Measurements from ENCODE around the gene ANKRD18A.

ANKRD18A gene

DNA sequence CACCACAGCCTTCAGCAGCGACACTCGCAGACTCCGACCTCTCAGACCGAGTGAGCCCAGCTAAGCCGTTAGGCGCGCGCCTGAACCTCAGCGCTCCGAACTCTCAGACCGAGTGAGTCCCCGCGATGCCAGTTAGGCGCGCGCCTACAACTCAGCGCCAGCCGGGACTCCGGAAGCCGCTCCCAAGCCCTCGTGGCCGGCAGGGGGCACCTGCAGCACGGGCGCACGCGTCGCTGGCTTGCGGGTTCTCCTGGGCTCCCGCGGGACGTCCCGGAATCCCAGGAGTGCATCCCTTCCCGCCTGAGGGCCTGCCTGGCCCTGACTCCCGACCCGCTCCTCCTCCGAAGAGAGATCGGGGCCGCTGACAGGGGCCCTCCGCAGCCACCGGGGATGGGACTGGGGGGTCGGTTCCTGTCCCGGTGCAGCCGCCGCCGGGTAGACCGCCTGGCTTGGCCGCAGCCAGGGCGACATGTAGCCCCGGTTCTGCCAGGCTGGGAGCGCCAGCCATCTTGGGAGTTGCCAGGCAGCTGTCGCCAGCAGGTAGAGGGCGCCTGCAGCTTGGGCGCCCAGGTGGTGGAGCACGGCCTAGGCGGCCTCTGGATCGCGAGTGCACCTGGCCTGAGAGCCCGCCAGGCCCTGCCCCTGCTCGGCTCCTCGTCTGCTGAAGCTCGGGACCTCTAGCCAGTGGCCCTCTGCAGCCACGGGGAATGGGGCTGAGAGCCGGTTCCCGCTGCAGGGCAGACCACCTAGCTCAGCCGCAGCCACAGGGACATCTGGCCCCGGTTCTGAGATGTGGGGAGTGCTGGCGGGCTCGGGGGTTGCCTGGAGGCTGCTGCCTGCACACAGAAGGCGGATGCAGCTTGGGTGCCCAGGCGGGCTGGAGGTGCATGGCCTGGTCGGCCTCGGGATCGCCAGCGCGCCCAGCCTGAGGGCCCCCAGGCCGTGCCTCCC is at the start of gene ANKRD18A:
TSS of gene ANKRD18A (minus strand) at position 114 of the 951 bp plus-strand sequence. CDS start 311 bp downstream, outside the sequence.
- peak; percentile 63 to 68 for DNase-seq

GRCh38 chr9:38668791-38669466 is 48.5 kb upstream of the ANKRD18A start:
- no peak for DNase-seq

DNA sequence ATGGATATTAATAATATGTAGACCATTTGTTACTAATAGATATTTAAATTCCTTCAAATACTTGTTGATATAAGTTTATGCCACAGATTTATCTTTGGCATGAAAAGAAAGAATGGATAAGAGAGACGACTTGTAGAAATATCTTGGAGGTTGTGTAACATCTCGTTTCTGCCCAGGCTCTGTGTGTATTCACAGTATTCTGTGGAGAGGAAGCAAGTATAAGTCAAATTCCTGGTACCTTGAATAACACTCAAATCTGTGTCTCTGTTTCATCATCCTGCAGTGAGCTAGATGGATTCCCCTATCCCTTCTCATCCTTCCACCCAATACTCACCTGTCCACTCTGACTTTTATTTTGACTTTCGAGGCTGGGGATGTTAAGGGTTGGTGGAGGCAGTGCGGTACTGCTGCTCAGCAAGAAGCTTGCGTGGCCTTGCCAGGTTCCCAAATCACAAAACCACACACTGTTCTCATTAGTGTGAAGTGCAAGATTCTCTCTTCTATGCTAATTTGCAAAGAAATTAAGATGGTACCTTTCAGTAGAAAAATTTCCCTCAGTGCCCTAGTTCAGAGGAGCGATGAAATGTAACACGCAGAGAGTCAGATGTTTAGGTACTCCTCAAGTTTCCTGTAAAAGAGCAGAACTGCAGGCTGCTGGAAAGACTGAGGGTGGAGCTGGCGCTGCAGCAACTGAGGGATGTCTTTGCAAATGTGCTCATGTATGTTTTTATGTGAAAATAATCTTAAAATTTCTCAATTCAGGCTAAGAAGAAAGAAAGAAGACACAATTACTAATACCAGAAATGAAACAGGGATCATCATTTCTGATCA is 42.6 kb upstream of the ANKRD18A start:
- no peak for DNase-seq

DNA sequence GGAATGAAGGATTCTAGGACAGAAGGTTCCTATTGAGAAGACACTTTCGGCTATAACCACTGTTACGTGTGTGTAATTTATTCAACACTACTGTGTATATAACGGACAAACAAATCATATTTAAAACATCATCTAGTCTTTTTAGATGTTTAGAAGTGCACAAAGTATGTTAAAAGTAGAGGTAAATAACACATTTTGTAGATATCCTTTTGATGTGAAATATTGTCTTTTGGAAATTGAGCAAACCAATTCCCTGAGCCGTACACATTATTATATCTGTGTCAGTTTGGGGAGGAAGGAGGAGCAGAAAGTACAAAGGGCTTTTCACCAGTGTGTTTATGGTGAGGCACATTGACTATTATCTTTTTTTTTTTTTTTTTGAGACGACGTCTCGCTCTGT is 39.1 kb upstream of the ANKRD18A start:
- DNase-seq: no peak

DNA sequence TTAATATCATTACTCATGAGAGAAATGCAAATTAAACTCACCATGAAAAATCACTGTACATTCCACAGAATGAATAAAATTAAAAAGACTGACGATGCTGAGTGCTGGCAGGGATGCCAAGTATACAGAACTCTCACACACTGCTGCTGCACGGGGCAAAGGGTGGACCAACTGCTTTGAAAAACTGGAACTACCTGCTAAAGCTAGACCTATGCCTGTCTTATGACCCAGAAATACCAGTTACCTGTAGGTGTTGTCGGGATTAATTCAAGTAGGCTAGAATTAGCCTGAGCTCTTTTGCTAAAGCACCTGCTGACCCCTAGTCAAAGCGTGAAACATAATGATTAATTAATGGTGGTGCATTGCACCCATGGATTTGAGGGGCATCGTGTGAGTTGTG is 36.5 kb upstream of the ANKRD18A start:
- no peak for DNase-seq

DNA sequence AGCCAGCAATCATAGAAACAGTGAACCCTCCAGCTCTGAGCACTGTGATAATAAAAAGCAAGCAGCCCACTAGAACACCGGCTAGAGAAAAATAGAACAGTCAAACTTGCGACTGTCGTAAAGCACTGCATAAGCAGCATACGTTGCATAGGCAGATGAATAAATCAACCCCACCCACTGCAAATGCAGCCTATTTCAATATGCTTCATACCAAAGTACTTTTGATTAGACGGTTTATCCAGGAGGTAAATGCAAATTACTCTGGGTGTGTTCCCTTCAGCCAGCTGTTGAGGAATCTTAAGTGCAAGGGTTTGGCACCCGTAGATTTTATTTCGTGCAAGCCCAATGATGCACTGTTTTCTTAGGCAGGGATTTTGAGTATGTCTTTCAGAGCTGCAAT is 32.1 kb upstream of the ANKRD18A start:
- DNase-seq: no peak

DNA sequence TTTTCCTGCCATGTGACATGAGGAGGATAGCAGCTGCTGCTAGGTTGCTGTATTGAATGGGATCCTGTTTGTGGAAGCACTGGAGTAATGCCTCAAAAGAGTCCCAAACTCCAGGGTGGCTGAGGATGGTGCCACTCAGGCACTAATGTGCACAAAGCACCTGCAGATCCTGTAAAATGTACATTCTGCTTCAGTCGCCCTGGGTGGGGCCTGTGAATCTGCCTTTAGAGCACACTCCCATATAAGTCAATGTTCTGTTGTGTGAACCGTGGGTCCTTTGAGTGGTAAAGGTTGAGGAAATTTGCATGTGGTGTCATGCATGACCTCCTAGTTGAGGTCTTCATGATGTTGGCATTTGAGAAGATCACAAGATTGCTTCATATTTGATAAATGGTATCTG is 31.6 kb upstream of the ANKRD18A start:
- DNase-seq: no peak

DNA sequence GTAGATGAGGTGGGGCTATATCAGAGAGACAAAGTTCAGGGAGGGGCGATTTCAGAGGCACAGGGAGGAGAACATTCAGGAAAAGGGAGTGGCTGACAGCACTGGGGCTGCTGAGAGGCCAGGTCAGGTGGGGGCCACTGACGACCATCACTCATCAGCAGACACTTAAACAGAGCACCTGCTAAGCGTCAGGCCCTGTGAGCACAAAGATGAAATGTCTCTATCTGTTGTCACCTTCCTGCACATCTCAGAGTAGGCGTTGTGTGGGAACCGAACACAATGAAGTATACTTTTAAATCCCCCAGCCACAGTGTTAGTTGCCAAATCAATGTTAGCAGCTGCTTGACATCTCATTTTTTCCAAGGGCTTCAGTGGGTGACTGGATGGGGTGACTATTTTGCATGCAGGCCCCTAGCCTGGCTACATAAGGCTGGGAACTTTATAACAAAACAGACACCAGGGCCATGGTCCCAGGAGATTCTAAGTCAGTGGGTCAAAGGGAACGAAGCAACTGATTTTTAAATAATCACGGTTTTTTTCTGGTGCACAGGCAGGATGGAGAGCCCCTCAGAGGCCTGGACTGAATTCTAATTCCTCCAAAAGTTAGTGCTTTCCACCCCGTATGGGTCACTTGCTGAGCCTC is 31.1 kb upstream of the ANKRD18A start:
- DNase-seq: no peak

GRCh38 chr9:38650564-38650963 is 30.2 kb upstream of the ANKRD18A start:
- DNase-seq: no peak

DNA sequence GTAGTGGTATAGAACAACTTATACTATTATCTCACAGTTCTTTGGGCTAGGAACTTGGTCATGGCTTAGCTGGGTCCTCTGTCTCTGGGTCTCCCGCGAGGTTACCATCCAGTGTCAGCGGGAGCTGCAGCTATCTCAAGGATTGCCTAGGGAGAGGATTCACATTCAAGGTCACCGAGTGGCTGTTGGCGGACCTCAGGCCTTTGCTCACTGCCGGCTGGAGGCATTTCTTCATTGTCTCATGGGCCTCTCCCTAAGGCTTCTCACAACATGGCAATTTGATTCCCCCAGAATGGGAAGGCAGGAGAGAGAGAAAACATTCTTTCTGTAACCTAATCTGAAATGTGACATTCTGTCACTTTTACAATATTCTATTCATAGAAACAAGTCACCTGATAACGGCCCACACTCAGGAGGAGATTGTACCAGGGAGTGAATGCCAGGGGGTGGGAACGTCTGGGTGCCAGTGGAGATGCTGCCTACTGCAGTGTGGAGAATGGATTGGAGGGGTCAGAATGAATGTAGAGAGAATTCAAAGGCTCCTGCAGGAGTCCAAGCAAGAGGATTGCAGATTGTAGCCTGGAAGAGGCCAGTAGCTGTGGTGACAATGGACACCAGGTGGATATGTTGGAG is 29.5 kb upstream of the ANKRD18A start:
- no peak for DNase-seq

DNA sequence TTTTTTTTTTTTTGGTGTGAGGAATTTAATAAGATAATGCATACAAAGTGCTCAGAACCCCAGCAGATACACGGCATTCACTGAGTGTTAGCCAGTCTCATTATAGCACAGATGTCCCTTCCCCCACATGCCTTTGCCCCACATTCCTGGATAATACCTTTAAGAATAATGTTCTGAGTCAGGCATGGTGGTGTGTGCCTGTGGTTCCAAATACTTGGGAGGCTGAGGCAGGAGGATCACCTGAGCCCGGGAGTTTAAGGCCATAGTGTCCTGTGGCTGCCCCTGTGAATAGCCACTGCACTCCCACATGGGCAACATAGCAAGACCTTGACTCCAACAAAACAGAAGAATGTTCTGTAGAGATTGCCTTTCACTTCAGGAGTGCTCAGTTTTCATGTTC is 24.2 kb upstream of the ANKRD18A start:
- no peak for DNase-seq

- no peak for DNase-seq
Measured at GRCh38 chr9:38643815-38644173, 23.4 kb upstream of the ANKRD18A start.

DNA sequence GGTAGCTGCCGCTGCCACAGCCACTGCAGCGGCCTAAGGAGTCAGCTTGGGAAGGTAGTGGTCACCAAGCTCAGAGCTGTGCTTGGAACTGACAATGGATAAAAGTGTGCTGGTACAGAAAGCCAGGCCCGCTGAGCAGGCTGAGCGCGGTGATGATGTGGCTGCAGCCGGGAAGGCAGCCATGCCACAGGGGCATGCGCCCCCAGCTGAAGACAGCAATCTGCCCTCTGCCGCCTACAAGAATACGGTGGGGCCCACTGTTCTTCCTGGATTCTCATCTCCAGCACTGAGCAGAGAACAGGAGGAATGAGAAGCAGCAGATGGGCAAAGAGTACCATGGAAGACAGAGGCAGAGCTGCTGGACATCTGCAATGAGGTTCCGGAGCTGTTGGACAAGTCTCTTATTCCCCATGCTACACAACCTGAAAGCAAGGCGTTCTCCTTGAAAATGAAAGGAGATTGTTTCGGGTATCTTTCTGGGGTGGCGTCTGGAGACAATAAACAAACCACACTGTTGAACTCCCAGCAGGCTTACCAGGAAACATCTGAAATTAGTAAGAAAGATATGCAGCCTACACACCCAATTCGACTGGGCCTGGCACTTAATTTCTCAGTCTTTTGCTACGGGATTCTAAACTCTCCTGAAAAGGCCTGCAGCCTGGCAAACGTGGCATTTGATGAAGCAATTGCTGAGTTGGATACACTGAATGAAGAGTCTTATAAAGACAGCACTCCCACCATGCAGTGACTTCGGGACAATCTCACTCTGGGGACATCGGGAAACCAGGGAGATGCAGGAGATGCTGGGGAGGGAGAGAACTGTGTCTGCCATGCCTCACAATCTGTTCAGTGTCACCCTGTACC is 22.8 kb upstream of the ANKRD18A start:
- no peak for DNase-seq

GRCh38 chr9:38641985-38642864 is 21.8 kb upstream of the ANKRD18A start:
- DNase-seq: peak in 1 of 2 experiments; percentile 6

- DNase-seq: no peak
Measured at GRCh38 chr9:38641142-38641541, 20.7 kb upstream of the ANKRD18A start.

DNA sequence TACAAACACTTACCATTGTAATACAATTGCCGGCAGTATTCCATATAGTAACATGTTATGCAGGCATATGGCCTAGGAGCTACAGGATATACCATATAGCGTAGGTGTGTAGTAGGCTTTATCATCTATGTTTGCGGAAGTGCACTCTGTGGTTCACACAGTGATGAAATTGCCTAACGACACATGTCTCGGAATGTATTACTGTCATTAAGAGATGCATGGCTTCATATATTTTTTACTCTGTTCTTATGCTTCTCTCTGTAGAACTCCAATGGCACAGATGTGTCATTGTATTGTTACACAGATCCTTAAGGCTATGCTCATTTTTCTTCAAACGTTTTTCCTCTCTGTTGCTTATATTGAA is 19.2 kb upstream of the ANKRD18A start:
- no peak for DNase-seq

- DNase-seq: no peak
Measured at GRCh38 chr9:38638881-38639576, 18.6 kb upstream of the ANKRD18A start.

- no peak for DNase-seq
Measured at GRCh38 chr9:38634315-38634714, 13.9 kb upstream of the ANKRD18A start.

GRCh38 chr9:38629511-38629910 is 9.1 kb upstream of the ANKRD18A start:
- no peak for DNase-seq

DNA sequence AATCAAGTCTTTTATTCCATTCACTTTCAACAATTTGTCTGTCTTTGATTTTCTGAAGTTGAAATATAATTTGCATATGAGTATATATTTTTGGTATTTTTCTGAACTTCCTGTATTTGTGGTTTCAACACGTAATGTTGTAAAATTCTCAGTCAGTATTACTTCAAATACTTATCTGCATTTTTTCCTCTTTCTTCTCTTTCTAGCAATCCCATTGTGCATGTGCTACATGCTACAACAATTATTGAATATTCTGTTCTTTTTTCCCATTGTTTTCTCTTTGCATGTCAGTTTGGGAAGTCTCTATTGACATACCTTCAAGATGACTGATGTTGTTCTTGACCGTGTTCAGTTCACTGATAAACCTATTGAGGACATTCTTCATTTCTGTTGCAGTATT is 5.6 kb upstream of the ANKRD18A start:
- no peak for DNase-seq
